ENCODE measurements around the gene PRR18. TPM values are rescaled to one million over a fixed set of nuclear protein-coding genes. Genes with fewer than 3 reads are reported as not detected.
A peak's percentile ranks its signal among the peaks of the same experiment; 100 is the strongest.

The PRR18 gene
- total RNA-seq, 3 donors from 2014 or later (not counting 1 experiment from before 2014, with no cell fraction given), result not detected

DNA sequence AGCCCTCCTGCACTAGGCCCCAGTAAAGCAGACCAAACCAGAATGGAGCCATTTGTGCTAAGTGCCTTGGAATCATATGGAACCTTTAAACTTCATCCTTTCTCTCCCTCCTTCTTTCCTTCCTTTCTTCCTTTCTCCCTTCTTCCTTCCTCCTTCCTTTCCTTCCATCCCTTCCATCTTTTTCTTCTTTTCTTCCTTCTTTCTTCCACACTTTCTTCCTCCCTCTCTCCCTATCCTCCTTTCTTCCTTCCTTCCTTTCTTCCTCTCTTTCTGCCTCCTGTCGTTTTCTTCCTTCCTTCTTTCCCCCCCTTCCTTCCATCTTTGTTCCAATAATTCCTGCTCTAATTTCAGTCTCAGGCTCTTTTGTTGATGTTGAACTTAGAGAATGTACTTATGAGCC, 45.3 kb upstream of the PRR18 start:
- Histone ChIP-seq H3K4me1 (ENCODE audit: control insufficient read depth, insufficient read depth, low read length) (no peaks in the 10 kb centered on the region), H3K4me3 (ENCODE audit: low read length) (no peak overlapping the region), H3K27me3 (ENCODE audit: control insufficient read depth, insufficient read depth, low read length) (no peaks in the 10 kb centered on the region), H3K9me3 (ENCODE audit: control insufficient read depth, insufficient read depth, low read length) (no peaks in the 10 kb centered on the region), H3K36me3 (ENCODE audit: control insufficient read depth, insufficient read depth, low read length) (no peaks in the 10 kb centered on the region), H3K27ac (ENCODE audit: low read length) (no peak overlapping the region)
- ATAC-seq (no peak), DNase-seq (no peak)
- Mint-ChIP-seq H3K9me3 (no peaks in the 10 kb centered on the region), H3K27me3 (ENCODE audit: low read depth in 2 of 2) (peaks cover 12 to 13% of the 10 kb centered on the region in 2 donors), H3K36me3 (no peaks in the 10 kb centered on the region), H3K27ac (no peak overlapping the region), H3K4me1 (peaks cover 5 to 7% of the 10 kb centered on the region in 2 donors), H3K4me3 (no peak overlapping the region)
- TF ChIP-seq CTCF (IDR thresholded peaks at IDR 0.05), result no peak
- intact Hi-C loops (cut with micrococcal nuclease), result no loop called here
- 78% methylated on average over 1 of the region's 1 CpG for WGBS (ENCODE audit: insufficient coverage)

GRCh38 chr6:166352923-166353322, 44.7 kb upstream of the PRR18 start:
- intact Hi-C loops (cut with micrococcal nuclease), result no loop called here
- Mint-ChIP-seq H3K4me1 (peaks cover 5 to 7% of the 10 kb centered on the region in 2 donors), H3K36me3 (no peaks in the 10 kb centered on the region), H3K27me3 (ENCODE audit: low read depth in 2 of 2) (peaks cover 11 to 12% of the 10 kb centered on the region in 2 donors), H3K9me3 (no peaks in the 10 kb centered on the region), H3K4me3 (no peak overlapping the region), H3K27ac (no peak overlapping the region)
- H3K27ac ChIP-seq (ENCODE audit: low read length), result no peak overlapping the region
- H3K4me3 ChIP-seq (ENCODE audit: low read length), result no peak overlapping the region
- DNase-seq, result no peak
- H3K27me3 ChIP-seq (ENCODE audit: control insufficient read depth, insufficient read depth, low read length), result no peaks in the 10 kb centered on the region
- no peak for ATAC-seq
- H3K36me3 ChIP-seq (ENCODE audit: control insufficient read depth, insufficient read depth, low read length), result no peaks in the 10 kb centered on the region
- TF ChIP-seq CTCF (IDR thresholded peaks at IDR 0.05), result no peak
- no peaks in the 10 kb centered on the region for H3K9me3 ChIP-seq (ENCODE audit: control insufficient read depth, insufficient read depth, low read length)
- H3K4me1 ChIP-seq (ENCODE audit: control insufficient read depth, insufficient read depth, low read length), result no peaks in the 10 kb centered on the region

GRCh38 chr6:166351715-166352285, 43.6 kb upstream of the PRR18 start:
- H3K27ac Mint-ChIP-seq, result no peak overlapping the region
- Histone ChIP-seq H3K9me3 (ENCODE audit: control insufficient read depth, insufficient read depth, low read length) (no peaks in the 10 kb centered on the region), H3K36me3 (ENCODE audit: control insufficient read depth, insufficient read depth, low read length) (no peaks in the 10 kb centered on the region), H3K27ac (ENCODE audit: low read length) (no peak overlapping the region), H3K4me1 (ENCODE audit: control insufficient read depth, insufficient read depth, low read length) (no peaks in the 10 kb centered on the region), H3K27me3 (ENCODE audit: control insufficient read depth, insufficient read depth, low read length) (no peaks in the 10 kb centered on the region), H3K4me3 (ENCODE audit: low read length) (no peak overlapping the region)
- intact Hi-C loops (cut with micrococcal nuclease), result no loop called here
- WGBS (ENCODE audit: insufficient coverage), result 34% methylated on average over 4 of the region's 4 CpGs
- no peaks in the 10 kb centered on the region for H3K36me3 Mint-ChIP-seq
- no peak for TF ChIP-seq CTCF (IDR thresholded peaks at IDR 0.05)
- no peak for DNase-seq
- ATAC-seq, result peak in 2 of 3 donors; percentile 60 to 68
- no peaks in the 10 kb centered on the region for H3K9me3 Mint-ChIP-seq
- no peak overlapping the region for H3K4me3 Mint-ChIP-seq
- peaks cover 12 to 14% of the 10 kb centered on the region in 2 donors for H3K27me3 Mint-ChIP-seq (ENCODE audit: low read depth in 2 of 2)
- H3K4me1 Mint-ChIP-seq, result peaks cover 5 to 7% of the 10 kb centered on the region in 2 donors

GRCh38 chr6:166348305-166348949, 40.2 kb upstream of the PRR18 start:
- Mint-ChIP-seq H3K36me3 (no peaks in the 10 kb centered on the region), H3K27ac (no peak overlapping the region), H3K4me3 (no peak overlapping the region), H3K9me3 (no peaks in the 10 kb centered on the region), H3K4me1 (peaks cover 8 to 9% of the 10 kb centered on the region in 2 donors), H3K27me3 (ENCODE audit: low read depth in 2 of 2) (peaks cover 3 to 15% of the 10 kb centered on the region in 2 donors)
- WGBS (ENCODE audit: insufficient coverage), result 88% methylated on average over 5 of the region's 6 CpGs
- DNase-seq (no peak), ATAC-seq (no peak)
- Histone ChIP-seq H3K4me1 (ENCODE audit: control insufficient read depth, insufficient read depth, low read length) (no peaks in the 10 kb centered on the region), H3K27ac (ENCODE audit: low read length) (no peak overlapping the region), H3K4me3 (ENCODE audit: low read length) (no peak overlapping the region), H3K27me3 (ENCODE audit: control insufficient read depth, insufficient read depth, low read length) (no peaks in the 10 kb centered on the region), H3K9me3 (ENCODE audit: control insufficient read depth, insufficient read depth, low read length) (no peaks in the 10 kb centered on the region), H3K36me3 (ENCODE audit: control insufficient read depth, insufficient read depth, low read length) (no peaks in the 10 kb centered on the region)
- intact Hi-C loops (cut with micrococcal nuclease), result no loop called here
- no peak for TF ChIP-seq CTCF (IDR thresholded peaks at IDR 0.05)
